ENCODE results near the gene C1QL2. TPM values are rescaled to one million over a fixed set of nuclear protein-coding genes. Genes with fewer than 3 reads are reported as not detected.

Gene C1QL2
- polyA plus RNA-seq, 1 donor from 2014 or later = not detected

DNA sequence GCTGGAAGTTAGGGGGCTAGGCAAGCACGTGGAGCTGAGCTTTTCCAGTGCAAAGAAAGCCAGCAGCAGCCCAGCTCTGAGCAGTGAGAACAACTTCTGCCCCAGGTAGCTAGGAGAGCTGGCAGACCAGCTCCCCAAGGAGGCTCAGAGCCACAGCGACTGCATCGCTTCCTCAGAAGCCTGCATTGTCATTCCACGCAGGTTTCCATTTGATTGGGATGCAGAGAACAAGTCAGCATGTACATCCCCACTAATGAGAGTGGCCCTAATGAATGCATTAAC lies 45.1 kb downstream of the C1QL2 start:
- H3K4me3 ChIP-seq (ENCODE audit: low read length) = no peak overlapping the region
- H3K27ac ChIP-seq (ENCODE audit: low read length) = no peak overlapping the region
- H3K4me2 ChIP-seq (ENCODE audit: low read length) = no peak overlapping the region
- H3K9me2 ChIP-seq (ENCODE audit: insufficient read depth, low read length) = no peaks in the 10 kb centered on the region
- H3K27me3 ChIP-seq (ENCODE audit: insufficient read depth, low read depth, low read length) = peaks cover 89% of the 10 kb centered on the region
- no peaks in the 10 kb centered on the region for H4K20me1 ChIP-seq (ENCODE audit: insufficient read depth)
- H3K9ac ChIP-seq (ENCODE audit: low read length) = no peak overlapping the region
- no peaks in the 10 kb centered on the region for H3K36me3 ChIP-seq (ENCODE audit: insufficient read depth, low read length)
- H3F3A ChIP-seq (ENCODE audit: insufficient read depth, low read length, poor library complexity, severe bottlenecking) = no peaks in the 10 kb centered on the region
- no peaks in the 10 kb centered on the region for H3K9me3 ChIP-seq (ENCODE audit: low read length)
- H3K79me2 ChIP-seq (replicated peaks; ENCODE audit: insufficient read depth, low read length) = no peaks in the 10 kb centered on the region
- no peak overlapping the region for H2AFZ ChIP-seq (ENCODE audit: low read depth, low read length)
- TF ChIP-seq RAD21 (conservative IDR thresholded peaks at IDR 0.05) (no peak), EZH2 (IDR thresholded peaks at IDR 0.05; ENCODE audit: borderline replicate concordance, insufficient read depth, low read length, poor library complexity, severe bottlenecking) (no peak), EP300 (conservative IDR thresholded peaks at IDR 0.05; ENCODE audit: poor library complexity, severe bottlenecking) (no peak), POLR2AphosphoS5 (IDR thresholded peaks at IDR 0.05) (no peak), TAF1 (IDR thresholded peaks at IDR 0.05; ENCODE audit: low read depth) (no peak), SMC3 (conservative IDR thresholded peaks at IDR 0.05; ENCODE audit: poor library complexity) (no peak), MXI1 (conservative IDR thresholded peaks at IDR 0.05; ENCODE audit: poor library complexity, severe bottlenecking) (no peak)
- TF ChIP-seq, protein P1, sequence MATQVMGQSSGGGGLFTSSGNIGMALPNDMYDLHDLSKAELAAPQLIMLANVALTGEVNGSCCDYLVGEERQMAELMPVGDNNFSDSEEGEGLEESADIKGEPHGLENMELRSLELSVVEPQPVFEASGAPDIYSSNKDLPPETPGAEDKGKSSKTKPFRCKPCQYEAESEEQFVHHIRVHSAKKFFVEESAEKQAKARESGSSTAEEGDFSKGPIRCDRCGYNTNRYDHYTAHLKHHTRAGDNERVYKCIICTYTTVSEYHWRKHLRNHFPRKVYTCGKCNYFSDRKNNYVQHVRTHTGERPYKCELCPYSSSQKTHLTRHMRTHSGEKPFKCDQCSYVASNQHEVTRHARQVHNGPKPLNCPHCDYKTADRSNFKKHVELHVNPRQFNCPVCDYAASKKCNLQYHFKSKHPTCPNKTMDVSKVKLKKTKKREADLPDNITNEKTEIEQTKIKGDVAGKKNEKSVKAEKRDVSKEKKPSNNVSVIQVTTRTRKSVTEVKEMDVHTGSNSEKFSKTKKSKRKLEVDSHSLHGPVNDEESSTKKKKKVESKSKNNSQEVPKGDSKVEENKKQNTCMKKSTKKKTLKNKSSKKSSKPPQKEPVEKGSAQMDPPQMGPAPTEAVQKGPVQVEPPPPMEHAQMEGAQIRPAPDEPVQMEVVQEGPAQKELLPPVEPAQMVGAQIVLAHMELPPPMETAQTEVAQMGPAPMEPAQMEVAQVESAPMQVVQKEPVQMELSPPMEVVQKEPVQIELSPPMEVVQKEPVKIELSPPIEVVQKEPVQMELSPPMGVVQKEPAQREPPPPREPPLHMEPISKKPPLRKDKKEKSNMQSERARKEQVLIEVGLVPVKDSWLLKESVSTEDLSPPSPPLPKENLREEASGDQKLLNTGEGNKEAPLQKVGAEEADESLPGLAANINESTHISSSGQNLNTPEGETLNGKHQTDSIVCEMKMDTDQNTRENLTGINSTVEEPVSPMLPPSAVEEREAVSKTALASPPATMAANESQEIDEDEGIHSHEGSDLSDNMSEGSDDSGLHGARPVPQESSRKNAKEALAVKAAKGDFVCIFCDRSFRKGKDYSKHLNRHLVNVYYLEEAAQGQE (IDR thresholded peaks at IDR 0.05; ENCODE audit: borderline replicate concordance) = no peak
- TF ChIP-seq, protein P2, sequence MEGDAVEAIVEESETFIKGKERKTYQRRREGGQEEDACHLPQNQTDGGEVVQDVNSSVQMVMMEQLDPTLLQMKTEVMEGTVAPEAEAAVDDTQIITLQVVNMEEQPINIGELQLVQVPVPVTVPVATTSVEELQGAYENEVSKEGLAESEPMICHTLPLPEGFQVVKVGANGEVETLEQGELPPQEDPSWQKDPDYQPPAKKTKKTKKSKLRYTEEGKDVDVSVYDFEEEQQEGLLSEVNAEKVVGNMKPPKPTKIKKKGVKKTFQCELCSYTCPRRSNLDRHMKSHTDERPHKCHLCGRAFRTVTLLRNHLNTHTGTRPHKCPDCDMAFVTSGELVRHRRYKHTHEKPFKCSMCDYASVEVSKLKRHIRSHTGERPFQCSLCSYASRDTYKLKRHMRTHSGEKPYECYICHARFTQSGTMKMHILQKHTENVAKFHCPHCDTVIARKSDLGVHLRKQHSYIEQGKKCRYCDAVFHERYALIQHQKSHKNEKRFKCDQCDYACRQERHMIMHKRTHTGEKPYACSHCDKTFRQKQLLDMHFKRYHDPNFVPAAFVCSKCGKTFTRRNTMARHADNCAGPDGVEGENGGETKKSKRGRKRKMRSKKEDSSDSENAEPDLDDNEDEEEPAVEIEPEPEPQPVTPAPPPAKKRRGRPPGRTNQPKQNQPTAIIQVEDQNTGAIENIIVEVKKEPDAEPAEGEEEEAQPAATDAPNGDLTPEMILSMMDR (IDR thresholded peaks at IDR 0.05; ENCODE audit: poor library complexity, severe bottlenecking) = no peak

DNA sequence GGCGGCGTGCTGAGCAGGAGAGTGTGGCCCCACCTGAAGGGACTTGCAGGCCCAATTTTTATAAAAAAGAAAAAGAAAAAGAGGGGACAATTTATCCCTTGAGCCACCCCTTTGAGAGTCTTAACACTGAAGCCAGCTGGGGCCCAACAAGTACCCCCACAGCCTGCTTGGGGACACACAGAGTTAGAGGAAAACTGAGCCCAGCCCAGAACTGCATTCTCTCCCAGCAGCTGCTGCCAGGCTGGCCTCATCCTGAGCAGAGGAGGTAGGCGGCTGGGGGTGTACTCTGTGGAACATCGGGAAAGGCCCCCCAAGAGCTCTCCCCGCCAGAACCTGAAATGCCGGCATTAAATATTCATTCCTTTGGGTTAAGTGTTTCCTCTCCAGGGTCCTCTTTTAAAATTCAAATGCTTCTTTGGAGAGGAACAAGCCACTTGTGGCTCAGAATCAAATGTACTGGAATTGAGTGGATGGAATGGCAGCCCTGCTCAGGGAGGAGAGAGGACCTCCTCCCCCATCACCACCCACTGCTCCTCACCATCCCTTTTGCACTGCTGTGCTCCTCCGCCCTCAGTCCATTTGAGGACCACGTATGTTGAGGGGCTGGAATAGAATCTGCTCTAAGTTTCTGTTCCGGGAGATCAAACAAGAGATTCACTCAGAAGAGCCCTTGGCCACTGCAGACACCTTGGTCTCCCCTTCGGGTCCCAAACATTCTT lies 45.6 kb downstream of the C1QL2 start:
- no peaks in the 10 kb centered on the region for H3F3A ChIP-seq (ENCODE audit: insufficient read depth, low read length, poor library complexity, severe bottlenecking)
- no peak overlapping the region for H2AFZ ChIP-seq (ENCODE audit: low read depth, low read length)
- H3K27ac ChIP-seq (ENCODE audit: low read length) = no peak overlapping the region
- no peaks in the 10 kb centered on the region for H3K36me3 ChIP-seq (ENCODE audit: insufficient read depth, low read length)
- no peak overlapping the region for H3K9ac ChIP-seq (ENCODE audit: low read length)
- no peaks in the 10 kb centered on the region for H4K20me1 ChIP-seq (ENCODE audit: insufficient read depth)
- H3K9me3 ChIP-seq (ENCODE audit: low read length) = no peaks in the 10 kb centered on the region
- H3K27me3 ChIP-seq (ENCODE audit: insufficient read depth, low read depth, low read length) = peaks cover 89% of the 10 kb centered on the region
- H3K4me2 ChIP-seq (ENCODE audit: low read length) = no peak overlapping the region
- no peak overlapping the region for H3K4me3 ChIP-seq (ENCODE audit: low read length)
- H3K79me2 ChIP-seq (replicated peaks; ENCODE audit: insufficient read depth, low read length) = no peaks in the 10 kb centered on the region
- no peaks in the 10 kb centered on the region for H3K9me2 ChIP-seq (ENCODE audit: insufficient read depth, low read length)
- TF ChIP-seq RAD21 (conservative IDR thresholded peaks at IDR 0.05) (no peak), POLR2AphosphoS5 (IDR thresholded peaks at IDR 0.05) (no peak), MXI1 (conservative IDR thresholded peaks at IDR 0.05; ENCODE audit: poor library complexity, severe bottlenecking) (no peak), EZH2 (IDR thresholded peaks at IDR 0.05; ENCODE audit: borderline replicate concordance, insufficient read depth, low read length, poor library complexity, severe bottlenecking) (no peak), TAF1 (IDR thresholded peaks at IDR 0.05; ENCODE audit: low read depth) (no peak), EP300 (conservative IDR thresholded peaks at IDR 0.05; ENCODE audit: poor library complexity, severe bottlenecking) (no peak), SMC3 (conservative IDR thresholded peaks at IDR 0.05; ENCODE audit: poor library complexity) (no peak)
- TF ChIP-seq, protein P1 (IDR thresholded peaks at IDR 0.05; ENCODE audit: borderline replicate concordance) = no peak
- TF ChIP-seq, protein P2 (IDR thresholded peaks at IDR 0.05; ENCODE audit: poor library complexity, severe bottlenecking) = no peak
